Measurements from ENCODE around the gene GET3. TPM values are rescaled to one million over a fixed set of nuclear protein-coding genes. Genes with fewer than 3 reads are reported as not detected.

Gene GET3
- total and polyA plus RNA-seq, 2 of the 13 experiments (the other 11 are each of a cell fraction or from before 2014, with no cell fraction given), result 57.7 to 59.4 TPM

GRCh38 chr19:12793290-12794195 lies 56.2 kb downstream of the GET3 start (continued):
- TF ChIP-seq ZBTB40 (IDR thresholded peaks at IDR 0.05), result no peak
- 0 out of 2 replicates have a peak, but pooled peaks have one; percentile 59 for TF ChIP-seq ZBTB40 (CRISPR knock-in tag; IDR thresholded peaks at IDR 0.05)
- no peak for TF ChIP-seq ZNF142 (CRISPR knock-in tag; IDR thresholded peaks at IDR 0.05)
- TF ChIP-seq IRF9 (CRISPR knock-in tag; IDR thresholded peaks at IDR 0.05; ENCODE audit: borderline replicate concordance), result no peak
- no peak for TF ChIP-seq RCOR2 (CRISPR knock-in tag; IDR thresholded peaks at IDR 0.05)
- TF ChIP-seq KLF16 (CRISPR knock-in tag; IDR thresholded peaks at IDR 0.05), result peak in 1 of 2 experiments; percentile 86; a peak in 2 of 4 replicates
- no peak for TF ChIP-seq ZNF460 (CRISPR knock-in tag; IDR thresholded peaks at IDR 0.05; ENCODE audit: borderline replicate concordance)
- no peak for TF ChIP-seq ZNF746 (CRISPR knock-in tag; IDR thresholded peaks at IDR 0.05)
- TF ChIP-seq ATF3 (CRISPR knock-in tag; IDR thresholded peaks at IDR 0.05), result no peak
- peak; percentile 99 for TF ChIP-seq ZC3H13 (CRISPR knock-in tag; IDR thresholded peaks at IDR 0.05)
- peak; percentile 45; the same call in 1 of the 2 replicates for TF ChIP-seq DMAP1 (CRISPR knock-in tag; IDR thresholded peaks at IDR 0.05)
- peak; percentile 75; the same call in 1 of the 2 replicates for TF ChIP-seq EED (CRISPR knock-in tag; IDR thresholded peaks at IDR 0.05)

All from HepG2 (cell line).